Astrocyte of the cerebellum (primary cell): ENCODE data around the gene COX7A2.

Source experiments
- DNase-seq: peaks from one replicate; pipeline ENCODE4 v3.0.0-alpha.2; 2011; ENCODE audit warnings: low read depth
- H3K4me3 ChIP-seq: 2 replicates; pipeline ENCODE4 v1.5.1; 2011; ENCODE audit warnings: mild to moderate bottlenecking, low read depth, low read length, moderate library complexity
- CTCF ChIP-seq: IDR thresholded peaks from 2 replicates; pipeline ENCODE4 v1.5.1; 2012; ENCODE audit warnings: low read length, low read depth, moderate library complexity, mild to moderate bottlenecking; ENCODE audit errors: missing control alignments
- in situ Hi-C: cut with HindIII; loops from 2 replicates; pipeline ENCODE4 v1.10.0; 2017; ENCODE audit warnings: low sequenced_read_pairs

The COX7A2 gene

GRCh38 chr6:75224303-75224926 is 19.2 kb downstream of the COX7A2 start:
- no peak overlapping the region for H3K4me3 ChIP-seq
- no peak for DNase-seq
- TF ChIP-seq CTCF = no peak
- in situ Hi-C loops = loop anchor here (25.0 kb wide), 3 partner anchors 812 to 1262 kb away; no protein-coding TSS in a partner anchor

- H3K4me3 ChIP-seq = no peak overlapping the region
- in situ Hi-C loops = loop anchor here (25.0 kb wide), 3 partner anchors 811 to 1261 kb away; no protein-coding TSS in a partner anchor
- TF ChIP-seq CTCF = no peak
- DNase-seq = no peak
These were observed 20.2 kb downstream of the COX7A2 start for GRCh38 chr6:75223428-75223827.

GRCh38 chr6:75222261-75222660 is 21.3 kb downstream of the COX7A2 start:
- no peak for DNase-seq
- in situ Hi-C loops = loop anchor here (25.0 kb wide), 3 partner anchors 810 to 1260 kb away; no protein-coding TSS in a partner anchor
- no peak overlapping the region for H3K4me3 ChIP-seq
- TF ChIP-seq CTCF = no peak

GRCh38 chr6:75221116-75221515 is 22.5 kb downstream of the COX7A2 start:
- no peak overlapping the region for H3K4me3 ChIP-seq
- TF ChIP-seq CTCF = no peak
- in situ Hi-C loops = loop anchor here (25.0 kb wide), 3 partner anchors 809 to 1259 kb away; no protein-coding TSS in a partner anchor
- DNase-seq = no peak

GRCh38 chr6:75220357-75220756 is 23.2 kb downstream of the COX7A2 start:
- DNase-seq = no peak
- H3K4me3 ChIP-seq = no peak overlapping the region
- in situ Hi-C loops = loop anchor here (25.0 kb wide), 3 partner anchors 808 to 1258 kb away; no protein-coding TSS in a partner anchor
- TF ChIP-seq CTCF = no peak

- no peak for DNase-seq
- TF ChIP-seq CTCF = no peak
These were observed 24.3 kb downstream of the COX7A2 start for GRCh38 chr6:75219263-75219662.

More at GRCh38 chr6:75219263-75219662, 24.3 kb downstream of the COX7A2 start:
- in situ Hi-C loops = loop anchor here (25.0 kb wide), 3 partner anchors 807 to 1257 kb away; no protein-coding TSS in a partner anchor
- no peak overlapping the region for H3K4me3 ChIP-seq
